DMS 273 (cell line): Measurements from ENCODE around the gene MRPL55.

ENCODE experiments used
- DNase-seq: peaks from one replicate; lab custom pipeline; 2025; ENCODE audit not compliant: unreplicated experiment; lab: John Stamatoyannopoulos, UW

MRPL55 gene

DNA sequence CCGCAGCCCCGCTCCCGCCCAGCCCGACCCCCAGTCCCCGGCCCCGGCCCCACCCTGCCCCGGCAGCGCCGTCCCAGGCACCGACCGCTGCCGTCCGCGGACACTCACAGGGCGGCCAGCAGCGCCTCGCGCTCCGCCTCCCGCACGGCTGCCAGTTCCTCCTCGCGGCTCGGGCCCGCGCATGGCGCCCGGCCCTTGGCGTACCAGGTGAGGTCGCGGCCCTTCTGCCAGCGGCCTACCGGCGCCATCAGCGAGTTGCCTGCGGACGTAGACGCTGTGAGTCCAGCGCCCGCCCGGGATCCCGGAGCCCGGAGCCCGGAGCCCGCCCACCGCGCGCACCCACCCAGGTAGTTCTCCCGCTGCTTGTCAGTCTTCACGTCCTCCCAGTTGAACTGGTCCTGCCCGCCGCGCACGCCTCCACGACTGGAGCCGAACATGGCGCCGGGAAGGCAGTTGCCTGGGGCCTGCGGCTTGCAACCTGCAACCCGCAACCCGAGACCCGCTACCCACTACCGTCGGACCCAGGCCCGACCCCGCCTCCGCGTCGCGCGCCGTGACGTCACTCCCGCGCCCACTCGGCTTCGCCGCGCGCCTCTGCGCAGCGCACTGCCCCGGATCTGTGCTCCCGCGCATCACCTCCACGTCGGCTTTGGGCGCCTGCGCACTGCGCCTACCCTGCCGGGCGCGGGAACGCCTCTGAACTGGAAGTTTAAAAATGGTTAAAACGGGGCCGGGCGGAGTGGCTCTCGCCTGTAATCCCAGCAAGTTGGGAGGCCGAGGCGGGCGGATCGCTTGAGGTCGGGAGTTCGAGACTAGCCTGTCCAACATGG is 6.1 kb downstream of the MRPL55 start, which contains the start of gene C1orf35:
C1orf35 (minus strand) TSS at position 535 of the 830 bp plus-strand sequence; CDS start at position 437, 98 bp downstream.
- DNase-seq = peak; percentile 99

DNA sequence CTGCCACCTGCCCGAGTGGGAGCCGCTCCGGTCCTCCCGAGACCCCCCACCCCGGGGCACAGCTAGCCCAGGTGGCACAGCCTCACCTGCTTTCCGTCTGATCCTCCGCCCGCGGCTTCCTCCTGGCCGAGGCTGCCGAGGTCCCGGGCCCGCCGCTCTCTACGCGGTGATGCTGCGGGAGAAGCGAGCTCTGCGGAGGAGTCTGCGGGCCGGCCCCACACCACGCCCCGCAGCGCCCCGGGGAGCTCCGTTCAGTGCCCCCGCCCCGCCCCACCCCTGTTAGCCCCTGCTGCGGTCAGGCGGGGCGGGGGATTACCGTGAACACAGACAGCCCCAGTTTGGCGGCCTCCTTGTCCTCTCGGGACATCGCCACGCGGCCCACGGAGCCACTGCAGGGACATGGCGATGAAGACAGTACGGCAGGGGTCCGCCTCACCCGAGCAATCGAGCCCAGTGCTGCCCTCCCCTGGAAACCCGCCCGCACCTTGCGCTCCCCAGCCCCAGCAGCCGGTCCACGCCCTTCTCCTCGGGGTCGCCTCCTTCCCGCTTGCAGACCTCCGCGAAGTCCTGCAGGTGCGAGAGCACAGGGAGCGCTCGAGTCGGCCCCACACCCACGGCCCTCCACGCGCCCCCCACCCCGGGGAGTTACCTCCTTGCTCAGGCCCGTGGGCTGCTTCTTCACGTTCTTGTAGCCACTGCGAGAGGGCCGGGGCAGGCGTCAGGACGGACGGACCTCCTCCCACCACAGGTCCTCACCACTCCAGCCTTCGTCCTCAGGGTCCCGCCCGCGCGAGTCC is 6.9 kb downstream of the MRPL55 start:
- DNase-seq = peak; percentile 75

DNA sequence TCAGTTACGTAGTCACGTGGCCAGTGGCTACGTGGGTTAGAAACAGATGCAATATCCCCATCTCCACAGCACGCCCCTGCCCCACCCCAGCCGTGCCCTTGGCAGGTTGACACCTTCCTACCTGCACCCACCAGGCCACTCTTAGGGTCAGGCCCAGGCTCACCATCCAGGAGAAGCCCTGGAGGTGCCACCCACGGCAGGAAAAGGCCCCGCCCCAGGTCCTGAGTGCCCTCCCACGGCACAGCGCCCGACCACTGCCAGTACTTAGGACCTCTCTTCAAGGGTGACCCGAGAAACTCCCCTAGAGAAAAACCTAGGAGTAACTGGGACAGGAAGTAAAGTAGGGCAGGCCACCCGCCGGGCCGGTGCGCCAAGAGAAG is 7.5 kb downstream of the MRPL55 start:
- DNase-seq = peak; percentile 50

- DNase-seq = peak; percentile 50
Observed at GRCh38 chr1:228100822-228101613, 8.1 kb downstream of the MRPL55 start.

DNA sequence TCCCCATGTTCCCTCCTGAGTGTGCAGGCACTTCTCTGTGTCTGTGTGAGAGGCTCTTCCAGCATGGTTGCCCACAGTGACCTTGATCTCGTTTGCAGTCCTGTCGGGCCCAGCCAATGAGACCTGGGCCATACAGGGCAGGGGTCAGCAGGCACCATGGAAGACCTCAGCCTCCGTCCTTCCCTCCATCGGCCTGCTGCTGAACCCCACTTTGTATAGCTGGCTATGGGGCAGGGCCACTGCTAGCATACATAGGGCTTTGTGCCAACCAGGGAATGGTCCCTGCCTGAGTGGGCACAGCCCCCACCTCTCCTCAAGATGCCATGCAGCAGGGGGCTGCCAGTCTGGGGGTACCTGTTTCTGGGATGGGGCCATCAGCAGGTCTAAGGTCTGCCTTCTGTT is 9.8 kb downstream of the MRPL55 start:
- DNase-seq = no peak

DNA sequence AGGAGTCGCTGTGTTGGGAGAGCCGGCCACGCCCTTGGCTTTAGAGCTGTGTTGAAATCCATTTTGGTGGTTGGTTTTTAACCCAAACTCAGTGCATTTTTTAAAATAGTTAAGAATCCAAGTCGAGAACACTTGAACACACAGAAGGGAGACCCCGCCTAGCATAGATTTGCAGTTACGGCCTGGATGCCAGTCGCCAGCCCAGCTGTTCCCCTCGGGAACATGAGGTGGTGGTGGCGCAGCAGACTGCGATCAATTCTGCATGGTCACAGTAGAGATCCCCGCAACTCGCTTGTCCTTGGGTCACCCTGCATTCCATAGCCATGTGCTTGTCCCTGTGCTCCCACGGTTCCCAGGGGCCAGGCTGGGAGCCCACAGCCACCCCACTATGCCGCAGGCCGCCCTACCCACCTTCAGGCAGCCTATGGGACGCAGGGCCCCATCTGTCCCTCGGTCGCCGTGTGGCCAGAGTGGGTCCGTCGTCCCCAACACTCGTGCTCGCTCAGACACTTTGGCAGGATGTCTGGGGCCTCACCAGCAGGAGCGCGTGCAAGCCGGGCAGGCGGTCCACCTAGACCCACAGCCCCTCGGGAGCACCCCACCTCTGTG is 10.7 kb downstream of the MRPL55 start:
- DNase-seq = no peak

DNA sequence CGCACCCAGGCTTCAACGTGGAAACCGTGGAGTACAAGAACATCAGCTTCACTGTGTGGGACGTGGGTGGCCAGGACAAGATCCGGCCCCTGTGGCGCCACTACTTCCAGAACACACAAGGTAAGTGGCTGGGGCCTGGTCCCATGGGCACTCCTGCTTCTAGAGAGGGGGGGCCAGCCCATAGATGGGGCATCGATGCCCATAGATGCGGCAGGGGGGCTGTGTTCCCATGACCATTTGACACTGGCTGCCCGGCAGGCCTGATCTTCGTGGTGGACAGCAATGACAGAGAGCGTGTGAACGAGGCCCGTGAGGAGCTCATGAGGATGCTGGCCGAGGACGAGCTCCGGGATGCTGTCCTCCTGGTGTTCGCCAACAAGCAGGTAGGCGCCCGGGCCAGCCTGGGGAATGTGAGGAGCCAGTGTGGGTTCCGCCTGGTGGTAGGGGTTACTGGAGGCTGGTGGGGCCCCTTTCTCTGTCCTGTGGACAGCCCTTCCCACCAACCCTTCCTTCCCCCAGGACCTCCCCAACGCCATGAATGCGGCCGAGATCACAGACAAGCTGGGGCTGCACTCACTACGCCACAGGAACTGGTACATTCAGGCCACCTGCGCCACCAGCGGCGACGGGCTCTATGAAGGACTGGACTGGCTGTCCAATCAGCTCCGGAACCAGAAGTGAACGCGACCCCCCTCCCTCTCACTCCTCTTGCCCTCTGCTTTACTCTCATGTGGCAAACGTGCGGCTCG is 11.6 kb downstream of the MRPL55 start:
- no peak for DNase-seq

- DNase-seq = no peak
Observed at GRCh38 chr1:228096416-228097332, 12.4 kb downstream of the MRPL55 start.

GRCh38 chr1:228095938-228096337 is 13.2 kb downstream of the MRPL55 start:
- no peak for DNase-seq

DNA sequence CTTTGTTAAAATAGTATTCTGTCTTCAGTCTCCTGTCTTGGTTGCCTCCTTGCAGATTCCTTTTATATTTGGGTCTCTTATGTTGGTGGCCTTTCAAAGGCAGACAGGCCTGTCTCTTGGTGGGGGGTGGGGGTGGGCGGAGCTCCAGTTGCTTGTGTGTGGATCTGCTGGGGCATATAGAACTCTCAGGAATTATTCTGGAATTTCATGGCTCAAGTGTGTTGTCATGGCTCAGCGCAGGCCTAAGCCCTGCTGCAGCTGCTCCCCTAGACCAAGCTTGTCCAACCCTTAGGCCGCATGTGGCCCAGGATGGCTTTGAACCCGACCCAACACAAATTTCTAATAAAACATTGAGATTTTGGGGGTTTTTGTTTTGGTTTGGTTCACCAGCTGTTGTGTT is 13.9 kb downstream of the MRPL55 start:
- DNase-seq = no peak

- DNase-seq = peak; percentile 39
Observed at GRCh38 chr1:228094432-228095016, 14.6 kb downstream of the MRPL55 start.

- peak; percentile 42 for DNase-seq
Observed at GRCh38 chr1:228093050-228093906, 15.8 kb downstream of the MRPL55 start.

GRCh38 chr1:228092342-228093049 is 16.6 kb downstream of the MRPL55 start:
- DNase-seq = no peak

DNA sequence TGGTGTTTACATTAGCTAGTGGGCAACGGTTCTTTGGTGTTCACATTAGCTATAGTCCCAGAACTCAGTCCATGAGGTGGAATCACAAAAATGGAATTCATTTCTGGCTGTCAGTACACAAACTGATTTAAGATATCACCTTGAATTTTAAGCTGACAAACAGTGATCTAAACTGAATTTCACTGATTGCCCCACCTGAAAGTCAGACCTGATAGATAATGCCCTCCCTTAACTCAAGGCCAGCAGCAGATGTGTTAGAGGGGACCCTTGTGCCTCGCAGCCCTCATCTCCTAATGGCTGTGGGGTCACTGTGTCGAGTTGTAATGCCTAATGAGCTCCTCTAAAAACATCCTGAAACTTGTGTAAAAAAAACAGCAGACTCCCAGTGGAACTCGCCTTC is 18.0 kb downstream of the MRPL55 start:
- DNase-seq = no peak

GRCh38 chr1:228090613-228091081 is 18.5 kb downstream of the MRPL55 start:
- no peak for DNase-seq

- DNase-seq = no peak
Observed at GRCh38 chr1:228089519-228090380, 19.3 kb downstream of the MRPL55 start.
